ENCODE data around the gene ATP13A3. TPM values are rescaled to one million over a fixed set of nuclear protein-coding genes. Genes with fewer than 3 reads are reported as not detected.

ATP13A3 gene
- total RNA-seq, 1 donor from 2014 or later: 198 TPM

DNA sequence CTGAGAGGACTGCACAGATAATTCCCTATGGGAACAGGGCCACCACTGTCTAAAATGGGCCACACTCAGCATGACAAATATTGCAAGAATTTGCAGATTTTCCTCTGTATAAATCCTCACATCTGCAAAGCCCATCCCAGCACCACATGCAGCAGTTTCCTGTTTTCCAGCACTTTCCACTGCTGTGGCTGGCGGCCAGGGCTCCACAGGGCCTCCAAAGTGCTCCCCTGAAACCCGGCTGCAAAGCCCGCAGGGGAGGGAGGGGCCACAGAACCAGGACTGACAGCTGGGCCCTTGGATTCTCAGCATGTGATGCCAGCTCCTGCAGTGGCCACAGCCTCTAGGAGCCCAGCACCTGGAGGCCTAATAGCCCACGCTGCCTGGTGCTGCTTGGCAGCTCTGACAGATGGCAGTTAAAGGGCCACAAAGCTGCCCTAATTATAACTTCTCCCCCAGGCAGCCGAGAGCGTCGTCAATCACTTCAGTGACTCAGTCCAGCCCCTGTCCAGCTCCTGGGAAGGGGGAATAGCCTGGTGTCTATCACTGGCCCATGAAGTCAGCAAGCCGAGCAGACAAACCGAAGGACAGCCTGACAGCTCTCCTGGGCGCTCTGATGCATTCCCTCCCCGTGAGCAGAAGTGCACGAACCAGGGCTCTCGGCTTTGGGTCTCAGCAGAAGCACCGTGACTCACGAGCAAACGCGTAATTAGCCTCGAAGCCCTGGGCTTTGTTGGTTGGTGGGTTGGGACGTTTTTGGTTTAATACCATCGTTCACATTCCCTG is 122.0 kb downstream of the ATP13A3 start:
- H3K4me3 Mint-ChIP-seq: no peak overlapping the region

DNA sequence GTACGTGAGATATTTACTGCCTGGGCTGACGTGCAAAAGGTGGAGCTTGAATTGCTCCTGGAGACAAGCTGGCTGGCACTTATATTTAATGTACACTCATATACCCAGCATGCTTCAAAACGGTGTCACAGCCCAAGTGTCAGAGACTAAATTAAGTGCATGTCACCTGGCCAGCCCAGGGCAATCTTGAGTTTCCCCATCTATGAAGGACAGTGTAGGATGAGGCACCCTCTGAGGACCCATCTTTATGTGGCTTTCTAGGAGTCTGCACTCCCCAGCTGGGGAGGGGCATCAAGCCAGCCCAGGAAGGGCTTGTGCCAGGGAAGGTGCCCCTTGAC is 122.5 kb downstream of the ATP13A3 start:
- H3K4me1 Mint-ChIP-seq (ENCODE audit: low read depth): no peaks in the 10 kb centered on the region
- no peak for DNase-seq (ENCODE audit: low spot score)
- no peak overlapping the region for H3K4me3 Mint-ChIP-seq
- peaks cover 17% of the 10 kb centered on the region for H3K27me3 Mint-ChIP-seq (ENCODE audit: insufficient read depth)
- H3K27ac Mint-ChIP-seq: no peak overlapping the region
- intact Hi-C loops (cut with micrococcal nuclease): no loop called here
- no peaks in the 10 kb centered on the region for H3K9me3 Mint-ChIP-seq
- H3K36me3 Mint-ChIP-seq (ENCODE audit: low read depth): no peaks in the 10 kb centered on the region

More for the DNA sequence above, 122.0 kb downstream of the ATP13A3 start:
- no peak for DNase-seq (ENCODE audit: low spot score)
- H3K4me1 Mint-ChIP-seq (ENCODE audit: low read depth): no peaks in the 10 kb centered on the region
- H3K36me3 Mint-ChIP-seq (ENCODE audit: low read depth): no peaks in the 10 kb centered on the region
- H3K27me3 Mint-ChIP-seq (ENCODE audit: insufficient read depth): peaks cover 22% of the 10 kb centered on the region
- no peaks in the 10 kb centered on the region for H3K9me3 Mint-ChIP-seq
- H3K27ac Mint-ChIP-seq: no peak overlapping the region
- intact Hi-C loops (cut with micrococcal nuclease): no loop called here

DNA sequence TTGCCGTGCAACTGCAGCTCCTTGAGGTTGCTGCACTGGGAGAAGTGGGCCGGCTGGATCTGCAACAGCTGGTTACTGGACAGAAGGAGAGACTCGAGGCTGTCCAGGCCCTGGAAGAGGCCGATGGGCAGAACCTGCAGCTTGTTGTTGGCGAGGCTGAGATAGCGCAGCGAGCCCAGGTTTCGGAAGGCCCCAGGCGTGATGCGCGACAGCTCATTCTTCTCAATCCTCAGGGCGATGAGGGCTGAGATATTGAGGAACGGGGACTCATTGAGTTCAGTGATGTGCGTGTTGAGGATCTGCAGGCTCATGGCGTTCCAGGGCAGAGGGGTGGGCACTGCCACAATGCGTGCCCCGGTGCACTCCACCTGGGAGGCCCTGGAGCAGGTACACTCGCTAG is 126.2 kb downstream of the ATP13A3 start:
- no peak overlapping the region for H3K4me3 Mint-ChIP-seq
- H3K4me1 Mint-ChIP-seq (ENCODE audit: low read depth): no peaks in the 10 kb centered on the region
- H3K27ac Mint-ChIP-seq: no peak overlapping the region
- intact Hi-C loops (cut with micrococcal nuclease): no loop called here
- no peak for DNase-seq (ENCODE audit: low spot score)
- H3K27me3 Mint-ChIP-seq (ENCODE audit: insufficient read depth): peaks cover 11% of the 10 kb centered on the region
- no peaks in the 10 kb centered on the region for H3K9me3 Mint-ChIP-seq
- H3K36me3 Mint-ChIP-seq (ENCODE audit: low read depth): no peaks in the 10 kb centered on the region

GRCh38 chr3:194357681-194358080 is 129.1 kb downstream of the ATP13A3 start:
- H3K9me3 Mint-ChIP-seq: no peaks in the 10 kb centered on the region
- DNase-seq (ENCODE audit: low spot score): no peak
- H3K27ac Mint-ChIP-seq: no peak overlapping the region
- no peaks in the 10 kb centered on the region for H3K36me3 Mint-ChIP-seq (ENCODE audit: low read depth)
- H3K4me3 Mint-ChIP-seq: no peak overlapping the region
- peaks cover 11% of the 10 kb centered on the region for H3K27me3 Mint-ChIP-seq (ENCODE audit: insufficient read depth)
- H3K4me1 Mint-ChIP-seq (ENCODE audit: low read depth): no peaks in the 10 kb centered on the region
- intact Hi-C loops (cut with micrococcal nuclease): no loop called here

DNA sequence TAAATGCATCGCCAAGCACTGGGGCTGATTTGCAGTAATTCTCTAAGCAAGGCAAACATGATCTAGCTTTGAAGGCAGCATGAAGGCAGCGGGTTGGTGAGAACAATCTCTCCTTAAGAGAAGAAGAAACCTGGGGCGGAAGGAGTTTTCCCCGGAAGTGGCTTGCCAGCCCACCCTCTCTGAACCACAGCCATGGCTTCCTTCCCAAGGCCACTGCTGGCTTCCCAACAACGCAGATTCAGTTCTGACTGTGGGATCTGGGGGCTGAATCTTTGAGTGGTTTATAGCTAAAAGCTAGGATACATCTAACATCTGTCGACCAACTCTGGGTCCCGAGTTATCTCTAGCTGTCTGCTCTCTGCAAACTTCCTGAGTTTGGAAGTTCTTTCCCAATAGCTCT is 131.4 kb downstream of the ATP13A3 start:
- Mint-ChIP-seq H3K4me3 (no peak overlapping the region), H3K4me1 (ENCODE audit: low read depth) (no peaks in the 10 kb centered on the region), H3K27me3 (ENCODE audit: insufficient read depth) (peaks cover 10% of the 10 kb centered on the region), H3K36me3 (ENCODE audit: low read depth) (no peaks in the 10 kb centered on the region), H3K9me3 (no peaks in the 10 kb centered on the region), H3K27ac (no peak overlapping the region)
- DNase-seq (ENCODE audit: low spot score): no peak
- intact Hi-C loops (cut with micrococcal nuclease): no loop called here

- no peak overlapping the region for H3K4me3 Mint-ChIP-seq
- H3K27ac Mint-ChIP-seq: no peak overlapping the region
- no peaks in the 10 kb centered on the region for H3K4me1 Mint-ChIP-seq (ENCODE audit: low read depth)
- H3K27me3 Mint-ChIP-seq (ENCODE audit: insufficient read depth): peaks cover 9% of the 10 kb centered on the region
- no peak for DNase-seq (ENCODE audit: low spot score)
- no peaks in the 10 kb centered on the region for H3K9me3 Mint-ChIP-seq
- H3K36me3 Mint-ChIP-seq (ENCODE audit: low read depth): no peaks in the 10 kb centered on the region
- intact Hi-C loops (cut with micrococcal nuclease): no loop called here
These were observed 132.5 kb downstream of the ATP13A3 start for GRCh38 chr3:194354315-194354714.

Other genes starting within 250 kb of the ATP13A3 start
- gene CPN2, start 135.7 kb downstream of the ATP13A3 start, total RNA-seq: not detected in 2 replicates
- not detected in 2 replicates for gene LRRC15, start 117.3 kb downstream of the ATP13A3 start, total RNA-seq
- 0.27 and 0.31 TPM in 2 replicates for gene GP5, start 87.7 kb downstream of the ATP13A3 start, total RNA-seq
- gene TMEM44, start 146.4 kb upstream of the ATP13A3 start, total RNA-seq: 2.1 and 2.4 TPM in 2 replicates
- 65.1 and 66.3 TPM in 2 replicates for gene LSG1, start 185.2 kb upstream of the ATP13A3 start, total RNA-seq
- 13.0 and 13.1 TPM in 2 replicates for gene FAM43A, start 198.9 kb upstream of the ATP13A3 start, total RNA-seq